ENCODE measurements around the gene MED20.

GRCh38 chr6:41966961-41967311 is 46.0 kb upstream of the MED20 start:
- no peak for TF ChIP-seq CTCF (IDR thresholded peaks at IDR 0.05)
- no peak for TF ChIP-seq SIN3A (IDR thresholded peaks at IDR 0.05; ENCODE audit: borderline replicate concordance, insufficient read depth, low read depth, low read length)
- no peak for TF ChIP-seq POLR2AphosphoS5 (IDR thresholded peaks at IDR 0.05; ENCODE audit: low read depth, low read length)
- TF ChIP-seq REST (IDR thresholded peaks at IDR 0.05; ENCODE audit: insufficient read depth in 1 of 2, low read depth in 2 of 2, low read length in 1 of 2) = no peak
- TF ChIP-seq TCF7L2 (IDR thresholded peaks at IDR 0.05; ENCODE audit: low read depth, low read length) = no peak

Measured in Panc1 (cell line).